Measurements from ENCODE around the gene WDR88. TPM values are rescaled to one million over a fixed set of nuclear protein-coding genes. Genes with fewer than 3 reads are reported as not detected.

Gene WDR88
- total RNA-seq, 2 donors from 2014 or later: not detected

DNA sequence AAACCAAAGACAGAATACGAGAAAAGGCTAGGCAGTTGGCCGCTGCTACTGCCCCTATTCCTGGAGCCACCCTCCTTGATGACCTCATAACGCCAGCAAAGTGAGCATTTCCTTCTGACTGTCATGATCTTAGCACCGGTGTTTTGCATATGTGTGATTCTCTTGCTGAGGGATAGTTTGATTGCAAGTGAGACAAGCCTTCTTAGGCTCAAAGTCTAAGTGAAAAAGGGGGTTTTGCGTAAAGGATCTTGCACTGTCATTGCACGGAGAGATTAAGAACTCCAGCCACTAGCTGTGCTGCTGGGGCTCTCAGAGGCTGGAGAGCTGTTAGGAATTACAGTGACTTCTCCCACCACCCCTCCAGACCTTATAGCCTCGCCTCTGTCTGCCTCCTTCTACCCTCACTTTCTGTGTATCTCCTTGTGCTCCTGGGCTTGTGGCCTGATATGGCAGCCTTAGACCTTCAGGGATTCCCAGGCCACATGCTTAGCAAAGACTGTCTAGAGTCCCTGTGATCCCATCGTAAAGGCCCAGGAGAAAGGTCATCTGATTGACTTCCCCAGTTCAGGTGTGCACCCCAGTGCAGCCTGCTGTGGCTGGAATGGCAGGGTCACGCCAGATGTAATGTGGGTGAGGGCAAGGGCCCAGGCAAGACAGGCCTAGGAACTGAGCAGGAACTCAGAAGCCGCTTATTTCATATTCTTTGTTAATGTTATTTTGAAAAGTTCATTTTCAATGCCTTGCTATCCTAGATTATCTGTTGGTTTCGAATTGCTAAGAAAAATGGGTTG, 38.3 kb upstream of the WDR88 start:
- TF ChIP-seq CTCF (IDR thresholded peaks at IDR 0.05): no peak
- H3K27me3 ChIP-seq (replicated peaks; ENCODE audit: insufficient read depth): no peaks in the 10 kb centered on the region
- peaks cover 68% of the 10 kb centered on the region for H3K36me3 ChIP-seq
- H3K4me1 ChIP-seq (ENCODE audit: control insufficient read depth in 1 of 2, low read depth in 2 of 2): no peaks in the 10 kb centered on the region
- no peaks in the 10 kb centered on the region for H3K9me3 ChIP-seq
- ATAC-seq (ENCODE audit: insufficient number of reproducible peaks, low FRiP score, low read depth) (no peak), DNase-seq (ENCODE audit: low spot score) (no peak)
- no peak overlapping the region for H3K4me3 ChIP-seq
- no peak overlapping the region for H3K27ac ChIP-seq

DNA sequence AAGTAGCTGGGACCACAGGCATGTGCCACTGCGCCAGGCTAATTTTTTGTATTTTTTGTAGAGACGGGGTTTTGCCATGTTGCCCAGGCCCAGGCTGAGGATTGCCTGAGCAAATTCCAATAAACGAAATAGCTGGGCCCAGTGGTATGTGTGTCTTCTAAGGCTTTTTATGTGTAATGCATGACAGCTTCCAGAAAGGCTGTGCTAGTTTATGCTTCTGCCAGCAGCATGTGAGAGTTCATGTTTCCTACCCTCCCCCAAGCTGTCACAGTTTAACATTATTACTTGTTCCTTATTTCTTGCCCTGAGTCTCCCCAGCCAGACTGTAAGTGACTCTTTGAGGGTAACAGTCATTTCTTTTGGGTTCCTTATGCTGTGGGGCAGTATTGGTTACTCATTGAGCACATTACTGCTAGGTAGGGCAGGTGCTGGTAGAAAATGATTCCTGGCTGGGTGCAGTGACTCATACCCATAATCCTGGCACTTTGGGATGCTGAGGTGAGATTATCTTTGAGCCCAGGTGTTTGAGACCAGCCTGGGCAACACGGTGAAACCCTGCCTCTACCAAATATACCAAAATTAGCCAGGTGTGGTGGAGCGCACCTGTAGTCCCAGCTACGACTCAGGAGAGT, 37.4 kb upstream of the WDR88 start:
- Histone ChIP-seq H3K9me3 (no peaks in the 10 kb centered on the region), H3K27me3 (replicated peaks; ENCODE audit: insufficient read depth) (no peaks in the 10 kb centered on the region), H3K4me3 (no peak overlapping the region), H3K4me1 (ENCODE audit: control insufficient read depth in 1 of 2, low read depth in 2 of 2) (no peaks in the 10 kb centered on the region), H3K36me3 (peaks cover 61% of the 10 kb centered on the region), H3K27ac (no peak overlapping the region)
- ATAC-seq (ENCODE audit: insufficient number of reproducible peaks, low FRiP score, low read depth) (no peak), DNase-seq (ENCODE audit: low spot score) (no peak)
- TF ChIP-seq CTCF (IDR thresholded peaks at IDR 0.05): no peak

DNA sequence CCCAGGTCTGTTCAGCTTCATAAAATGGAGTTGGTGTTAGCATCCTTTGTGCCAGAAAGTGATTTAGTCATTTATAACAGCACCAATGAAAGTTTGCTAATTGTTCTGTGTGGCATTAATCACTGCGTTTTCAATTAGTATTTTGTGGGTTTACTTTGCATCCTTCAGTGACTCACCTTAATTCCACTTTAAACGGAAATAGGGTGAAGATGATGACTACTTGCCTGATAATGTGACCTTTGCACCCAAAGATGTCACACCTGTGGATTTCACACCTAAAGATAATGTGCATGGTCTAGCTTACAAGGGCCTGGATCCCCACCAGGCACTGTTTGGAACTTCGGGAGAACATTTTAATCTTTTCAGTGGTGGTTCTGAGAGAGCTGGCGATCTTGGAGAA, 35.9 kb upstream of the WDR88 start:
- Histone ChIP-seq H3K4me3 (no peak overlapping the region), H3K36me3 (peaks cover 55% of the 10 kb centered on the region), H3K4me1 (ENCODE audit: control insufficient read depth in 1 of 2, low read depth in 2 of 2) (no peaks in the 10 kb centered on the region), H3K9me3 (no peaks in the 10 kb centered on the region), H3K27ac (no peak overlapping the region), H3K27me3 (replicated peaks; ENCODE audit: insufficient read depth) (no peaks in the 10 kb centered on the region)
- DNase-seq (ENCODE audit: low spot score) (no peak), ATAC-seq (ENCODE audit: insufficient number of reproducible peaks, low FRiP score, low read depth) (no peak)
- no peak for TF ChIP-seq CTCF (IDR thresholded peaks at IDR 0.05)

DNA sequence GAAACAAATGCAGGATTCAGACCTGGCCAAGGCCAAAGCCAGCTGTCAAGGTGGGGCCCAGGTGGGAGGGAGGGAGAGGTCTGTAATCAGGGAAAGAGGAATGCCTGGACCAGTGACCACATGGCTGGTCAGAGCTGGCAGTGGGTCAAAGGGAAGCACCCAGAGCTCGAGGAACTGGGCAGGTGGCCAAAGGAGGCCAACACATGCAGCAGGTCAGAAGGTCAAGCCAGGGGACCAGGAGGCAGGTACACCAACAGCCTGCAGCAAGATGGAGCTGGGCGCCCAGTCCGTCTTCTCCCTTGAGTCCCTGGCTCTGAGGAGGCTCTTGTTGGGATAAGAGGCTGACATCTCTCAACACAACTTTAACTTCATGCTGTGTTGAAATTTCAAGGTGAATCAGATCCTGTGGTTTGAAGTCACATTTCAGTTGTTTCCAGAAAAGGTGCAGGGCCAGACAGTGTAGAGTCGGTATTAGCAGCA, 33.8 kb upstream of the WDR88 start:
- ATAC-seq (ENCODE audit: insufficient number of reproducible peaks, low FRiP score, low read depth) (no peak), DNase-seq (ENCODE audit: low spot score) (no peak)
- Histone ChIP-seq H3K36me3 (peaks cover 51% of the 10 kb centered on the region), H3K4me1 (ENCODE audit: control insufficient read depth in 1 of 2, low read depth in 2 of 2) (no peaks in the 10 kb centered on the region), H3K4me3 (no peak overlapping the region), H3K9me3 (no peaks in the 10 kb centered on the region), H3K27ac (no peak overlapping the region), H3K27me3 (replicated peaks; ENCODE audit: insufficient read depth) (no peaks in the 10 kb centered on the region)
- no peak for TF ChIP-seq CTCF (IDR thresholded peaks at IDR 0.05)

GRCh38 chr19:33100894-33101644, 30.8 kb upstream of the WDR88 start:
- Histone ChIP-seq H3K9me3 (no peaks in the 10 kb centered on the region), H3K4me3 (no peak overlapping the region), H3K27ac (no peak overlapping the region), H3K4me1 (ENCODE audit: control insufficient read depth in 1 of 2, low read depth in 2 of 2) (no peaks in the 10 kb centered on the region), H3K27me3 (replicated peaks; ENCODE audit: insufficient read depth) (no peaks in the 10 kb centered on the region), H3K36me3 (peaks cover 29% of the 10 kb centered on the region)
- TF ChIP-seq CTCF (IDR thresholded peaks at IDR 0.05): no peak
- ATAC-seq (ENCODE audit: insufficient number of reproducible peaks, low FRiP score, low read depth) (no peak), DNase-seq (ENCODE audit: low spot score) (no peak)
